ENCODE measurements around the gene ZC3H13.

GRCh38 chr13:45974500-45974899 is 78.0 kb downstream of the ZC3H13 start:
- no peak for TF ChIP-seq CTCF (IDR thresholded peaks at IDR 0.05)
- TF ChIP-seq POLR2A (IDR thresholded peaks at IDR 0.05): no peak

All from adrenal gland (tissue), 5 donors.